AG04450 (cell line): Measurements from ENCODE around the gene GPC3. TPM values are rescaled to one million over a fixed set of nuclear protein-coding genes. Genes with fewer than 3 reads are reported as not detected.

Experiments used
- CTCF ChIA-PET: fragments of 300-600, 350-600 bp; formaldehyde crosslinking; extraction: SDS; loops from one replicate; lab custom pipeline; 2022; ENCODE audit warnings: antibody characterized with exemption, inconsistent platforms; lab: Charles Lee
- POLR2A ChIA-PET: fragments of 350-600 bp; formaldehyde crosslinking; extraction: SDS; loops from one replicate; lab custom pipeline; 2021; ENCODE audit warnings: antibody characterized with exemption, inconsistent platforms; lab: Yijun Ruan, JAX
- DNase-seq: peaks from one replicate; pipeline ENCODE4 v3.0.0-alpha.2; 2011; ENCODE audit warnings: low read depth, low spot score
- H3K27ac ChIP-seq: one replicate; pipeline ENCODE4 v1.5.1; 2012; ENCODE audit warnings: low read depth, low read length, control low read depth
- H3K27me3 ChIP-seq: one replicate; pipeline ENCODE4 v1.6.0; 2012; ENCODE audit warnings: low read length; ENCODE audit not compliant: control insufficient read depth, insufficient read depth
- H3K4me3 ChIP-seq: 2 replicates; pipeline ENCODE4 v1.5.1; 2011; ENCODE audit warnings: mild to moderate bottlenecking, low read depth, low read length, control low read depth
- H3K9me3 ChIP-seq: 2 replicates; pipeline ENCODE4 v1.5.1; 2012; ENCODE audit warnings: low read length; ENCODE audit not compliant: control insufficient read depth, insufficient read depth
- CTCF ChIP-seq: IDR thresholded peaks from 2 replicates; pipeline ENCODE4 v1.5.1; 2011; ENCODE audit warnings: low read depth, low read length, control low read depth, inconsistent platforms
- polyA plus RNA-seq: library from polyadenylated mRNA; depleted of rRNA; stranded (reverse); fragments of >200 nt; gene quantifications from 2 replicates; pipeline ENCODE4 v1.2.3, GENCODE V29; 2011

The GPC3 gene
- polyA plus RNA-seq, 1 experiment = not detected

- H3K27ac ChIP-seq = no peak overlapping the region
- no peaks in the 10 kb centered on the region for H3K9me3 ChIP-seq
- TF ChIP-seq CTCF = no peak
- ChIA-PET POLR2A (no interaction called here), CTCF (no interaction called here)
- no peak overlapping the region for H3K4me3 ChIP-seq
- no peaks in the 10 kb centered on the region for H3K27me3 ChIP-seq
- DNase-seq = no peak
Observed at GRCh38 chrX:133953078-133953477, 32.3 kb downstream of the GPC3 start.

- ChIA-PET CTCF (no interaction called here), POLR2A (no interaction called here)
- H3K4me3 ChIP-seq = no peak overlapping the region
Observed at GRCh38 chrX:133951098-133951497, 34.3 kb downstream of the GPC3 start.

GRCh38 chrX:133950214-133950613, 35.2 kb downstream of the GPC3 start:
- DNase-seq = no peak
- no peak overlapping the region for H3K4me3 ChIP-seq
- H3K9me3 ChIP-seq = no peaks in the 10 kb centered on the region
- ChIA-PET POLR2A (no interaction called here), CTCF (no interaction called here)
- H3K27me3 ChIP-seq = no peaks in the 10 kb centered on the region
- no peak for TF ChIP-seq CTCF
- no peak overlapping the region for H3K27ac ChIP-seq

More at GRCh38 chrX:133951098-133951497, 34.3 kb downstream of the GPC3 start:
- Histone ChIP-seq H3K27ac (no peak overlapping the region), H3K9me3 (no peaks in the 10 kb centered on the region), H3K27me3 (no peaks in the 10 kb centered on the region)
- no peak for DNase-seq
- TF ChIP-seq CTCF = no peak

GRCh38 chrX:133948895-133949294, 36.5 kb downstream of the GPC3 start:
- no peak for DNase-seq
- TF ChIP-seq CTCF = no peak
- Histone ChIP-seq H3K9me3 (no peaks in the 10 kb centered on the region), H3K27ac (no peak overlapping the region), H3K27me3 (no peaks in the 10 kb centered on the region), H3K4me3 (no peak overlapping the region)
- ChIA-PET CTCF (no interaction called here), POLR2A (no interaction called here)

GRCh38 chrX:133947996-133948395, 37.4 kb downstream of the GPC3 start:
- DNase-seq = no peak
- Histone ChIP-seq H3K27ac (no peak overlapping the region), H3K4me3 (no peak overlapping the region), H3K27me3 (no peaks in the 10 kb centered on the region), H3K9me3 (no peaks in the 10 kb centered on the region)
- ChIA-PET POLR2A (no interaction called here), CTCF (no interaction called here)
- no peak for TF ChIP-seq CTCF
